Spleen (tissue), 11 donors: ENCODE data around the gene ATAD3B. TPM values are rescaled to one million over a fixed set of nuclear protein-coding genes. Genes with fewer than 3 reads are reported as not detected.

Source experiments
- DNase-seq: peaks from one replicate; pipeline ENCODE4 v3.0.0-alpha.2; 2020
- H3K27ac ChIP-seq, 8 donors: fragments of 200-600 bp; sonication (generic) in 7 of 8; 1 replicate in 4 of 8; 2 replicates in 4 of 8; pipeline versions ENCODE4 v1.5.0 to v1.8.0; 2016 to 2021; ENCODE audit warnings: inconsistent platforms in 4 of 8, mild to moderate bottlenecking in 4 of 8, moderate library complexity in 1 of 8
- H3K27me3 ChIP-seq, 7 donors: fragments of 200-600 bp; sonication (generic) in 6 of 7; replicated peaks in 1 of 7; 1 replicate in 4 of 7; 2 replicates in 3 of 7; pipeline versions ENCODE4 v1.5.0 to v1.8.0; 2016 to 2021; ENCODE audit warnings: inconsistent platforms in 3 of 7, mild to moderate bottlenecking in 1 of 7
- H3K36me3 ChIP-seq, 6 donors: fragments of 200-600 bp; sonication (generic) in 5 of 6; 1 replicate in 4 of 6; 2 replicates in 2 of 6; pipeline versions ENCODE4 v1.5.0 to v1.8.0; 2016 to 2021; ENCODE audit warnings: inconsistent platforms in 2 of 6
- H3K4me1 ChIP-seq, 6 donors: fragments of 200-600 bp; sonication (generic) in 5 of 6; 1 replicate in 3 of 6; 2 replicates in 3 of 6; pipeline versions ENCODE4 v1.5.0 to v1.8.0; 2016 to 2021; ENCODE audit warnings: inconsistent platforms in 3 of 6
- H3K4me3 ChIP-seq, 8 donors: fragments of 200-600 bp; sonication (generic) in 7 of 8; 1 replicate in 4 of 8; 2 replicates in 4 of 8; pipeline versions ENCODE4 v1.5.0 to v1.8.0; 2016 to 2021; ENCODE audit warnings: inconsistent platforms in 4 of 8, mild to moderate bottlenecking in 4 of 8, moderate library complexity in 2 of 8
- H3K9me3 ChIP-seq, 8 donors: fragments of 200-600 bp; sonication (generic) in 7 of 8; 1 replicate in 4 of 8; 2 replicates in 4 of 8; pipeline versions ENCODE4 v1.5.0 to v1.8.0; 2016 to 2021; ENCODE audit warnings: inconsistent platforms in 4 of 8
- CTCF ChIP-seq, 11 experiments: fragments of 200-600 bp in 7 of 11; fragments of 450-650 bp in 4 of 11; sonication (generic) in 4 of 11; IDR thresholded peaks in 8 of 11; conservative IDR thresholded peaks in 3 of 11; 1 replicate in 7 of 11; 2 replicates in 4 of 11; pipeline versions ENCODE4 v1.4.0 to v1.8.0; 2016 to 2021; ENCODE audit warnings: antibody characterized with exemption in 11 of 11, inconsistent platforms in 4 of 11, mild to moderate bottlenecking in 1 of 11
- POLR2A ChIP-seq, 3 donors: fragments of 450-650 bp; IDR thresholded peaks; one replicate each; pipeline ENCODE4 v1.5.1; 2017; ENCODE audit warnings: antibody characterized with exemption in 3 of 3, mild to moderate bottlenecking in 1 of 3
- POLR2AphosphoS5 ChIP-seq, 3 donors: sonication (generic); formaldehyde crosslinking; IDR thresholded peaks; one replicate each; pipeline ENCODE4 v1.5.1; 2017; ENCODE audit warnings: antibody characterized with exemption in 3 of 3
- WGBS, 5 donors: extraction: QIAGEN DNeasy Blood & Tissue Kit in 3 of 5; methylation state at CpG; one replicate each; pipeline versions ENCODE4 v1.1.5 to v1.1.7; 2013 to 2018; 5-methylcytosine and 5-hydroxymethylcytosine counted together
- intact Hi-C: fragments of 100-400 bp; cut with DNase I; formaldehyde crosslinking; loops from one replicate; pipeline ENCODE4 v1.15.0; 2023; ENCODE audit warnings: low total_unique reads
- polyA plus RNA-seq, 3 donors: library from polyadenylated mRNA; stranded (reverse); fragments of 200-250 nt; gene quantifications; one replicate each; pipeline ENCODE4 v1.2.1, GENCODE V29; 2013
- total RNA-seq, 7 donors: library from RNA; depleted of rRNA in 3 of 7; stranded (reverse); fragments of >200 nt in 3 of 7; fragmentation: NEBNext Ultra II Directional in 4 of 7; extraction: Animal tissue kit (Norgen Biotek cat#: 25700) in 4 of 7; gene quantifications; one replicate each; pipeline versions ENCODE4 v1.1.0 to v1.2.1, GENCODE V29; 2016 to 2021
- donor health status: healthy with polysubstance abuse.
- donor health status: DM: no; HTN: no; CAD: no; lungs with moderate emphysema.
- donor health status: DM: no; HTN: no; CAD: no.
- donor health status: Bipolar disorder and iron deficiency.
- donor health status: healthy.
- donor health status: DM: no; HTN: no; CAD: no.
- donor health status: DM: yes; HTN: yes; CAD: no.

Gene ATAD3B
- total and polyA plus RNA-seq, 10 donors, result 11.5 to 62.3 (median 26.3) TPM

GRCh38 chr1:1431845-1432273 is 39.7 kb upstream of the ATAD3B start:
- WGBS, 5 donors, result 46 to 70% (median 60%) methylated on average over 5 of the region's 5 CpGs
- TF ChIP-seq POLR2AphosphoS5 (IDR thresholded peaks at IDR 0.05) (peak in 2 of 3 donors; percentile 32 to 60), CTCF (IDR thresholded peaks at IDR 0.05 in 8 of 11, conservative IDR thresholded peaks at IDR 0.05 in 3 of 11) (no peak), POLR2A (IDR thresholded peaks at IDR 0.05) (no peak)
- peaks cover 38 to 88% (median 68%) of the 10 kb centered on the region in 6 donors for H3K4me1 ChIP-seq

GRCh38 chr1:1432274-1432950 is 39.2 kb upstream of the ATAD3B start:
- WGBS, 5 donors, result 63 to 75% (median 68%) methylated on average over 26 to 28 of the region's 28 CpGs
- no peaks in the 10 kb centered on the region for H3K36me3 ChIP-seq
- peaks cover 0 to 98% (median 37%) of the 10 kb centered on the region in 7 donors for H3K27me3 ChIP-seq
- no peaks in the 10 kb centered on the region for H3K9me3 ChIP-seq
- peak overlapping the region in 7 of 8 donors; percentile 58 to 82 (median 75) for H3K27ac ChIP-seq
- TF ChIP-seq CTCF (IDR thresholded peaks at IDR 0.05 in 8 of 11, conservative IDR thresholded peaks at IDR 0.05 in 3 of 11) (no peak), POLR2A (IDR thresholded peaks at IDR 0.05) (no peak), POLR2AphosphoS5 (IDR thresholded peaks at IDR 0.05) (no peak)
- peaks cover 38 to 91% (median 71%) of the 10 kb centered on the region in 6 donors for H3K4me1 ChIP-seq
- intact Hi-C loops, result no loop called here
- H3K4me3 ChIP-seq, result no peak overlapping the region
- DNase-seq, result peak; percentile 62

More at GRCh38 chr1:1431845-1432273, 39.7 kb upstream of the ATAD3B start:
- H3K9me3 ChIP-seq, result no peaks in the 10 kb centered on the region
- intact Hi-C loops, result no loop called here
- H3K27me3 ChIP-seq, result peaks cover 0 to 98% (median 35%) of the 10 kb centered on the region in 7 donors
- H3K4me3 ChIP-seq, result no peak overlapping the region
- peak; percentile 72 for DNase-seq
- H3K27ac ChIP-seq, result peak overlapping the region in 7 of 8 donors; percentile 58 to 82 (median 75)
- no peaks in the 10 kb centered on the region for H3K36me3 ChIP-seq

GRCh38 chr1:1432951-1433803 is 38.4 kb upstream of the ATAD3B start:
- Histone ChIP-seq H3K27me3 (peaks cover 0 to 99% (median 40%) of the 10 kb centered on the region in 7 donors), H3K36me3 (no peaks in the 10 kb centered on the region), H3K4me1 (peaks cover 38 to 92% (median 71%) of the 10 kb centered on the region in 6 donors), H3K9me3 (no peaks in the 10 kb centered on the region), H3K4me3 (peak overlapping the region in 1 of 8 donors; percentile 7), H3K27ac (peak overlapping the region in 7 of 8 donors; percentile 17 to 82 (median 75))
- WGBS, 5 donors, result 42 to 63% (median 46%) methylated on average over 16 to 34 of the region's 34 CpGs
- TF ChIP-seq CTCF (IDR thresholded peaks at IDR 0.05 in 8 of 11, conservative IDR thresholded peaks at IDR 0.05 in 3 of 11) (no peak), POLR2AphosphoS5 (IDR thresholded peaks at IDR 0.05) (peak; percentile 19 to 75 (median 68))
- DNase-seq, result peak; percentile 74
- intact Hi-C loops, result no loop called here

- peak overlapping the region in 7 of 8 donors; percentile 17 to 82 (median 74) for H3K27ac ChIP-seq
- intact Hi-C loops, result no loop called here
- H3K9me3 ChIP-seq, result no peaks in the 10 kb centered on the region
- peak overlapping the region in 2 of 8 donors; percentile 1 to 71 for H3K4me3 ChIP-seq
- DNase-seq, result no peak
- peaks cover 0 to 99% (median 41%) of the 10 kb centered on the region in 7 donors for H3K27me3 ChIP-seq
- H3K36me3 ChIP-seq, result no peaks in the 10 kb centered on the region
- TF ChIP-seq CTCF (IDR thresholded peaks at IDR 0.05 in 8 of 11, conservative IDR thresholded peaks at IDR 0.05 in 3 of 11) (no peak), POLR2AphosphoS5 (IDR thresholded peaks at IDR 0.05) (no peak), POLR2A (IDR thresholded peaks at IDR 0.05) (no peak)
- peaks cover 38 to 94% (median 71%) of the 10 kb centered on the region in 6 donors for H3K4me1 ChIP-seq
- WGBS, 5 donors, result 0 to 19% (median 5%) methylated on average over 2 to 12 of the region's 12 CpGs
These were observed 37.8 kb upstream of the ATAD3B start for GRCh38 chr1:1433804-1434130.
